Fibroblast of villous mesenchyme (primary cell): ENCODE results near the gene GPR37. TPM values are rescaled to one million over a fixed set of nuclear protein-coding genes. Genes with fewer than 3 reads are reported as not detected.
A peak's percentile ranks its signal among the peaks of the same experiment; 100 is the strongest.

Experiments used
- DNase-seq: peaks from one replicate; pipeline ENCODE4 v3.0.0-alpha.2; 2010; ENCODE audit warnings: low read depth
- H3K4me3 ChIP-seq: 2 replicates; pipeline ENCODE4 v1.5.1; 2011; ENCODE audit warnings: low read depth, mild to moderate bottlenecking, low read length
- CTCF ChIP-seq: IDR thresholded peaks from 2 replicates; pipeline ENCODE4 v1.5.1; 2012; ENCODE audit warnings: low read depth, mild to moderate bottlenecking, low read length; ENCODE audit not compliant: insufficient read depth
- total RNA-seq: library from RNA; depleted of rRNA; stranded (reverse); fragments of >200 nt; gene quantifications from 2 replicates; pipeline ENCODE4 v1.2.3, GENCODE V29; 2012

The GPR37 gene
- total RNA-seq, 1 donor: 5.6 TPM

- no peak for TF ChIP-seq CTCF
- DNase-seq: no peak
- H3K4me3 ChIP-seq: no peak overlapping the region
Measured at GRCh38 chr7:124737760-124738300, 27.8 kb downstream of the GPR37 start.

DNA sequence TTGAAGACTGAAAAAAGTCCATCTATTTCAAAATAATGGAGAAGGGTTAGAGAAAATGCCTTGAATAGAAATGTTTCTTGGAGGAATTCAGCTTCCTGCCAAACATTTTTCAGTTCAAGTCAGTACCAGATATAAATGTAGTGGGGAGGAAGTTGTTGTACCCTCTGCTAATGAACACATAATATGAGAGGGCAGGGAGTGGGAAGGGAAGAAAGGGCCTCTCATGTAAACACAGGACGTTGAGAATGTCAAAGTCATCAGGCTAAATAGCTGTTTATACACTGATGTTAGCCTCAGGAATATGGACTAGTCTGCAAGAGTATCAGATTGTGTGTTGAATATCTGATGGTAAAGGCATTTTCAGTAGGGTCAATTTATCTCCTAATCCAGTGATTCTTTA is 37.0 kb downstream of the GPR37 start:
- TF ChIP-seq CTCF: no peak
- DNase-seq: no peak

DNA sequence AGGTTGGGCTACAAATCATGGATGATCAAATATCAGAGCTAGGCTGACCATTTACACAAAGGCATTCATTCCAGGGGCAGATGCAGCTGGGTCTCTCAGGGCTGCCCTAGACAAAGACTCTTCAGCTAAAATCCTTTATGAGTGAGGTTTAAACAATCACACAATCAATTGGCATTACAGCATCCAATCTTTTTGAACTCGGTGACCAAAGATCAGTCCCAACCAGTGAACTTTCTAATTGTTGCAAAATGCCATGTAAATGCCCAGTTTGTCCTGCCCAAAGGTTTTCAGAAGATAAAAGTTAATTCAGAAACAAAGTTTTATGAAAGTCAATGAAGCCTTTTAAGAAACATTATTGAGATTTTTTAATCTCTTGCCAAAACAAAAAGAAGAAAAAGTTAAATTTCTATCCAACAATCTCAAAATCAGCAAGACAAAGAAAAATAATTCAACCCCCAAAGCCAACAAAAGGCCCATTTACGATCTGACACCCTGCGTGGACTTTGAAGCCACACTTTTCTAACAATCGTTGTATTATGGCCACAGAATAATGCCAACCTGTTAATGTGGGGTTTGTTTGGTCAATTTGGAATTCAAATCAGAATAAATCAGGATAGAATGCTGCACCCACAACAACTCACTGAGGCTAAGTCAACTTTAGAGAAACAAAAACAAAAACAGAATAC is 40.9 kb downstream of the GPR37 start:
- TF ChIP-seq CTCF: no peak
- no peak for DNase-seq
- H3K4me3 ChIP-seq: no peak overlapping the region

More for the DNA sequence above, 37.0 kb downstream of the GPR37 start:
- H3K4me3 ChIP-seq: no peak overlapping the region

DNA sequence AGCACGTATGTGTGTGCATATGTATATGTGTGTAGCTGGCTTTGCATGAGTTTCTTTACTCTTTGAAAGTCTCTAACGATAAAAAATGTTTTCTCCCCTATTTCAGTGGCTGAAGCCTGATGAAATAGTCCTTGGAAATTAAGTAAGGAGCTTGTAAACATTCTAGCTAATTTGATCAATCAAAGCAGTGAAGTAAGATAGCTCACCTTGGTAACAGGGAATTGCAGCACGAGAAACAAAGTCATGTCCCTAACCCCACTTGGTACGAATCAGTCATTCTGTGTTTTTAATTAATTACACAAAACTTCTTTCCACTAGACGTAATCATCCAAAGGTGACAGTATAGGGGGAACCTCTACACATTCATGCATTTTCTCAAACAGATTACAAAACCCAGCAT is 41.5 kb downstream of the GPR37 start:
- no peak overlapping the region for H3K4me3 ChIP-seq
- no peak for TF ChIP-seq CTCF
- no peak for DNase-seq

DNA sequence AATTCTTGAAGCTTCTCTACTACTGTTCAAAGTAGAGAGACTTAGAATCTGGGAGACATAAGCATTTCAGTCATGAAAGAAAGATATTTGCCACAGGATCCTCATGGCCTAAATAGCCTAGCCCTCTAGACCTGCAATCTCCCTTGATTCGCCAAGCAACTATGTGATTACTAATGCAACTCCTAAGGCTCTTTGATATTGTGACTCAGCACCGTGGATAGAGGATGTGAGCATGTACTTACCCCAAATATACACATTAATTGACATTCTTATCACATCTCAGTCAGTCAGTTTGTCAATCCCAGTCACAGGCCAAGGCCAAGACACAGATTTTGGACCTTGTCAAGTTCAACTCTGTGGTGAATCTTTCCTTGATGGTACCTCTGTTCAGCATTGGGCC is 42.6 kb downstream of the GPR37 start:
- H3K4me3 ChIP-seq: no peak overlapping the region
- TF ChIP-seq CTCF: no peak
- DNase-seq: peak; percentile 42

- no peak for TF ChIP-seq CTCF
- H3K4me3 ChIP-seq: no peak overlapping the region
- DNase-seq: peak; percentile 54
Measured at GRCh38 chr7:124722292-124722691, 43.3 kb downstream of the GPR37 start.

DNA sequence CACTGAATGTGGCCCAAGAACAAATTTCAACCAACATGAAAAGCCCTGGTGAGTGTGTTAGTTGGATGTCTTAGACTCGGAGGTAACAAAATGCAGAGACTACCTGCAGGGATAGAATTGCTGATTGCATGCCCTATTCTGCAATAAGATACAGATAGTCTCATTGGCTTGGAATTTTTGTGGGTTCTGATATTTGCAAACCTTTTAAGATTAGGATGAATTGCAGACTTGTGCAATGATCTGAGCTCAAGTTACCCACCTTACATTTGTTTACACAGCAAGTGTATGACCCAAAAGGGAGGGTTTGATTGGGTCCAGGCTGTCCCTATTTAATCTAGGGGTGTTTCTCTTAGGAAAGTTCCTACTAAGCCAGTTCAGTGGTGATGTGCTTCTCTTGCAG is 45.4 kb downstream of the GPR37 start:
- H3K4me3 ChIP-seq: no peak overlapping the region
- peak; percentile 66 for DNase-seq
- TF ChIP-seq CTCF: no peak
